Osteoblast (primary cell): ENCODE data around the gene GRAPL. TPM values are rescaled to one million over a fixed set of nuclear protein-coding genes. Genes with fewer than 3 reads are reported as not detected.
"Not testable (repeated sequence)": the region's sequence is repeated elsewhere in the genome, so short reads cannot be mapped to it uniquely, and the experiment has no call there.

Experiments
- DNase-seq: peaks from one replicate; pipeline ENCODE4 v3.0.0; 2011; ENCODE audit warnings: low spot score, mixed read lengths; ENCODE audit not compliant: insufficient read length; ENCODE audit errors: missing footprints
- H2AFZ ChIP-seq: 2 replicates; pipeline ENCODE4 v1.6.0; 2011; ENCODE audit warnings: mild to moderate bottlenecking, low read length
- H3K27ac ChIP-seq: 2 replicates; pipeline ENCODE4 v1.5.1; 2011; ENCODE audit warnings: mild to moderate bottlenecking, low read depth, low read length, moderate library complexity
- H3K27me3 ChIP-seq: 2 replicates; pipeline ENCODE4 v1.6.0; 2012; ENCODE audit warnings: mild to moderate bottlenecking, control low read depth, inconsistent platforms, low read length, moderate library complexity; ENCODE audit not compliant: insufficient read depth
- H3K36me3 ChIP-seq: 2 replicates; pipeline ENCODE4 v1.5.1; 2011; ENCODE audit warnings: mild to moderate bottlenecking, low read length, control low read depth, moderate library complexity; ENCODE audit not compliant: insufficient read depth
- H3K4me1 ChIP-seq: 2 replicates; pipeline ENCODE4 v1.5.1; 2011; ENCODE audit warnings: mild to moderate bottlenecking, low read length, control low read depth, moderate library complexity; ENCODE audit not compliant: insufficient read depth
- H3K4me2 ChIP-seq: 2 replicates; pipeline ENCODE4 v1.6.0; 2011; ENCODE audit warnings: mild to moderate bottlenecking, low read length; ENCODE audit not compliant: insufficient read depth
- H3K4me3 ChIP-seq: fragments of 200-600 bp; sonication (generic); 3 replicates; pipeline ENCODE4 v1.5.1; 2012; ENCODE audit warnings: mild to moderate bottlenecking, low read length, inconsistent platforms; ENCODE audit not compliant: insufficient read depth
- H3K79me2 ChIP-seq: 2 replicates; pipeline ENCODE4 v1.6.0; 2012; ENCODE audit warnings: mild to moderate bottlenecking, low read length, control low read depth, inconsistent platforms; ENCODE audit not compliant: insufficient read depth
- H3K9me3 ChIP-seq: 2 replicates; pipeline ENCODE4 v1.5.1; 2011; ENCODE audit warnings: low read depth, low read length, control low read depth
- H4K20me1 ChIP-seq: 2 replicates; pipeline ENCODE4 v1.6.0; 2012; ENCODE audit warnings: mild to moderate bottlenecking, low read length, control low read depth; ENCODE audit not compliant: insufficient read depth
- total RNA-seq: library from RNA; depleted of rRNA; stranded (reverse); fragments of >200 nt; gene quantifications from 2 replicates; pipeline ENCODE4 v1.2.3, GENCODE V29; 2012

GRAPL gene
- total RNA-seq, 1 donor, result not detected

GRCh38 chr17:19111111-19111711, 16.2 kb upstream of the GRAPL start:
- H3K79me2 ChIP-seq, DNase-seq, H3K27ac ChIP-seq, H3K27me3 ChIP-seq, H2AFZ ChIP-seq, H3K36me3 ChIP-seq, H3K4me1 ChIP-seq, H4K20me1 ChIP-seq, H3K9me3 ChIP-seq: not testable (repeated sequence)
- H3K4me2 ChIP-seq, result peak overlapping the region; percentile 71
- H3K4me3 ChIP-seq, result peak overlapping the region; percentile 58

DNA sequence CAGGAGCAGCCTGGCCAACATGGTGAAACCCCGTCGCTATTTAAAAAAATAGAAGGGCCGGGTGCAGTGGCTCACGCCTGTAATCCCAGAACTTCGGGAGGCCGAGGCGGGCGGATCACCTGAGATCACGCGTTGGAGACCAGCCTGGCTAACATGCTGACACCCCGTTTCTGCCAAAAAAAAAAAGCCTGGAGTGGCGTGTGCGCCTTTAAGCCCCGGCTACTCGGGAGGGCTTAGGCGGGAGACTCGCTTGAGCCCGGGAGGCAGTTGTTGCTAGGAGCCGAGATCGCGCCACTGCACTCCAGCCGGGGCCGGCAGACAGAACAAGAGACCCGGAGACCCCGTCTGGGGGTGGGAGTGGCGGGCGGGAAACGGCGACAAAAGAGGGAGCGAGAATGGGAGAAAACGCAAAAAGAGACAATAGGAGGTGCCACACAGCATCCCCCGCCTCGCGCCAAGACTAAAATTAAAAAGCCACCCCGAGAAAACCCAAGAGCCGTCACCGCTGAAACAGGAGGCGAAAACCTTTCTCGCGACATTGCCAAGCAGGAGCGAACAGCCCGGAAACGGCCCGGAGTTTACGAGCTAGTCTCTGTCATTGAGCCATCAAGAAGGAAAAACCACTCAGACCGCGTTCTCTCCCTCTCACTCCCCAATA, 15.5 kb upstream of the GRAPL start:
- H3K27ac ChIP-seq, H3K27me3 ChIP-seq, H3K79me2 ChIP-seq, DNase-seq, H3K9me3 ChIP-seq, H2AFZ ChIP-seq, H3K4me2 ChIP-seq, H4K20me1 ChIP-seq, H3K4me3 ChIP-seq, H3K36me3 ChIP-seq, H3K4me1 ChIP-seq: not testable (repeated sequence)

- H3K27me3 ChIP-seq, DNase-seq, H3K27ac ChIP-seq: not testable (repeated sequence)
Observed at GRCh38 chr17:19112459-19112826, 14.9 kb upstream of the GRAPL start.

DNA sequence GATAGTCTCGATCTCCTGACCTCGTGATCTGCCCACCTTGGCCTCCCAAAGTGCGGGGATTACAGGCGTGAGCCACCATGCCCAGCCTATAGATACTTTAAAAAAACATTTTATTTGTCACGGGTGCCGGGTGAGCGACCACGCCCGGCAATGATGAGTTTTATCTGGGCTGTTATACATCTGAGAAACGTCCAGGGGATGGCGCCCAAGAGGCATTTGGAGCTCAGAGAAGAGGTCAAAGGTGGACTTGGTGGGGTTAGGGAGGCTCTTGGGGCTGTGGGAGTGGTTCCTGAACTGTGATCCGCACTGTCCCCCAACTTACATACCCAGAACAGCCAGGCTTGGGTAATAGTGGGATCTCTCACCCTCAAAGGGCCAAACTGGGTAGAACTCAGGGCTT, 8.7 kb upstream of the GRAPL start:
- H3K4me1 ChIP-seq, H3K36me3 ChIP-seq, H4K20me1 ChIP-seq, H3K27ac ChIP-seq, DNase-seq, H3K79me2 ChIP-seq, H3K4me2 ChIP-seq, H3K27me3 ChIP-seq, H3K9me3 ChIP-seq, H3K4me3 ChIP-seq, H2AFZ ChIP-seq: not testable (repeated sequence)

More at GRCh38 chr17:19112459-19112826, 14.9 kb upstream of the GRAPL start:
- not testable (repeated sequence) for H3K36me3 ChIP-seq, H3K4me3 ChIP-seq, H3K79me2 ChIP-seq, H3K4me2 ChIP-seq, H4K20me1 ChIP-seq, H3K4me1 ChIP-seq, H3K9me3 ChIP-seq, H2AFZ ChIP-seq

GRCh38 chr17:19125289-19125688, 2.1 kb upstream of the GRAPL start:
- H3K79me2 ChIP-seq, H3K4me1 ChIP-seq, H3K36me3 ChIP-seq, H3K9me3 ChIP-seq, H2AFZ ChIP-seq, DNase-seq, H3K4me2 ChIP-seq, H3K27me3 ChIP-seq, H3K4me3 ChIP-seq, H3K27ac ChIP-seq, H4K20me1 ChIP-seq: not testable (repeated sequence)

GRCh38 chr17:19129500-19129899, 2.1 kb downstream of the GRAPL start:
- not testable (repeated sequence) for H3K27me3 ChIP-seq, H2AFZ ChIP-seq, H3K9me3 ChIP-seq, H3K4me2 ChIP-seq, H3K79me2 ChIP-seq, H3K27ac ChIP-seq, H4K20me1 ChIP-seq, H3K4me3 ChIP-seq, DNase-seq, H3K36me3 ChIP-seq, H3K4me1 ChIP-seq

DNA sequence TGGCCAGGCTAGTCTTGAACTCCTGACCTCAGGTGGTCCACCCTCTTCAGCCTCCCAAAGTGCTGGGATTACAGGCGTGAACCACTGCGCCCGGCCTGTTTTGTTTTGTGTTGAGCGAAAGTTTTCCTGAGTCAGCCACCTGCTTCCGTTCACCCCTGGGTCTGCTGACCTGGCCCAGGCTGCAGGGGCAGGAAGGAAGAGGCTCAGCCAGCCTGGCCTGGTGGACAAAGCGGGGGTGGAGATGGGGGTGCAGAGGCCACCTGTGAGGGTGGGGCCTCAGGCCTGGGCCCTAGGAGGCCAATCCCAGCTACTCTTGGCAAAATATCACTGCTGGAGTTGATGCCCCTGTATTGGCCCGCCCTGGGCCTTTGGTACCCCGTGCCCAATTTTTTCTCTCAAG, 3.7 kb downstream of the GRAPL start:
- not testable (repeated sequence) for H3K4me3 ChIP-seq, H3K79me2 ChIP-seq, H3K4me1 ChIP-seq, H3K36me3 ChIP-seq, H3K27me3 ChIP-seq, H3K9me3 ChIP-seq, H2AFZ ChIP-seq, H4K20me1 ChIP-seq, H3K4me2 ChIP-seq, DNase-seq, H3K27ac ChIP-seq

DNA sequence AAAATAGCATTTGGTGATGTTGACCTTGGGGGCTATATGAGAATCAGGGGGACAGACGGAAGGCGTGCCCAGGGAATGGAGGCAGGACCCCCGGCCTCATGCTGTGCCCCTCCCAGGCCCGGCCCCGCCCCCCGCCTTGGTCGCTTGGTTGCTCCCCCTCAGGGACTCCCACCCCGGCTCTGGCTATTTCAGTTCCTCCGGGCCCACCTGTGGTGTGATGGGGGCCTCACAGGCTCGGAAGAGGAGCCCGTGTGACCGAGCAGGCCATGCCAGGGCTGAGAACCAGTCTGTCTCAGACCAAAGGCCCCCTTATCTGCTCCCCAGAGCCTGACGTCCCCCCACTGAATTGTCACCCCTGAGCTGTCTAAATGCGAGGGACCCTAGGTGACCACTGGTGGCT, 4.4 kb downstream of the GRAPL start:
- H4K20me1 ChIP-seq, H3K4me3 ChIP-seq, H3K27me3 ChIP-seq, H3K4me1 ChIP-seq, H2AFZ ChIP-seq, H3K79me2 ChIP-seq, DNase-seq, H3K27ac ChIP-seq, H3K4me2 ChIP-seq, H3K36me3 ChIP-seq, H3K9me3 ChIP-seq: not testable (repeated sequence)

DNA sequence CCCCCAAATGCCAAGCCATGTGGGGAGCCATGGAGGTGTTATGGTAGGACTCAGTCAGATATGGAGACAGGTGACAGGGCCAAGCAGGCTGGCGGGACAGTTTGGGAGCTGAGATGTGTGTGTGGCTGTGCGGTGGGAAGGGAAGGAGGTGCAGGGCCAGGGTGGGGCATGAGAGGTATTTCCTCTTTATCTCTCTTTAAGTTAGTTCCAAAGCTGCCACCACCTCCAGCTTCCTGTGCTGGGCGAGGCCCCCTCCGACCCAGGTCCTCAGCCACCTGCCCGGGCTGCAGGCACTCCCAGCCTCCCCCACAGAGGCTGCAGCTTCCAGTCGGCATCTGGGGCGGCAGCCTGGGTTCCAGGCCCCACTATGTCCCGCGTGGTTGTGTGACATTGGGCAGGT, 6.4 kb downstream of the GRAPL start:
- not testable (repeated sequence) for H3K4me1 ChIP-seq, DNase-seq, H3K4me3 ChIP-seq, H3K27ac ChIP-seq, H3K36me3 ChIP-seq, H3K4me2 ChIP-seq, H3K27me3 ChIP-seq, H3K79me2 ChIP-seq, H4K20me1 ChIP-seq, H2AFZ ChIP-seq, H3K9me3 ChIP-seq
